H7 (cell line): ENCODE results near the gene PRKCI. TPM values are rescaled to one million over a fixed set of nuclear protein-coding genes. Genes with fewer than 3 reads are reported as not detected.
"Not testable (repeated sequence)": the region's sequence is repeated elsewhere in the genome, so short reads cannot be mapped to it uniquely, and the experiment has no call there.

ENCODE experiments used
- DNase-seq: peaks from one replicate; pipeline ENCODE4 v3.0.0; 2012
- H3K27me3 ChIP-seq: 2 replicates; pipeline ENCODE4 v1.6.0; 2011; ENCODE audit warnings: mild to moderate bottlenecking, low read length; ENCODE audit not compliant: control insufficient read depth, insufficient read depth
- H3K36me3 ChIP-seq: replicated peaks from 2 replicates; pipeline ENCODE4 v1.5.1; 2011; ENCODE audit warnings: low read length; ENCODE audit not compliant: control insufficient read depth, insufficient read depth
- H3K4me3 ChIP-seq: 2 replicates; pipeline ENCODE4 v1.5.1; 2011; ENCODE audit warnings: low read depth, mild to moderate bottlenecking, control low read depth, low read length, moderate library complexity; ENCODE audit not compliant: insufficient read depth
- total RNA-seq: library from RNA; depleted of rRNA; stranded (reverse); fragments of >200 nt; shearing (Covaris generic); gene quantifications from 2 replicates; pipeline ENCODE4 v1.2.3, GENCODE V29; 2014

The PRKCI gene
- total RNA-seq, 1 experiment from 2014 or later: 74.5 TPM

DNA sequence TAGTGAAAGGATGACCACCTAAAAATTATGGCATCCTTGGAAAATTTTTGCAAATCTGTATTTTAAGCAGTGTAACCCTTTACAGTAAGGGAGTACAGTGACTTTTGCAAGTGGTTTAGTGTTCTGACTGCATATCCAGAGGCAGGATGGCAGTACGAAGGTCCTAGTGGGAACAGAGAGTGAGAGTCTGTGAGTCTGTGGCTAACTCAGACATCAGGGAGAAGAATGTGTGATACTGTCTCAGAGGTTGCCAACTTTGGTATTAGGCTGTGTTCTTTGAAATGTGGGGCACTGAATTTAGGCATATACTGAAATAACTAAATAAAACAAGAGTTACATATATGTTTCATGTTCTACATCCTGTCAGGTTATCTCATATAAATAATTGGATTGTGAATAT, 25.7 kb downstream of the PRKCI start:
- H3K4me3 ChIP-seq: no peak overlapping the region
- peaks cover 2% of the 10 kb centered on the region; the same call in 1 of the 2 replicates for H3K36me3 ChIP-seq
- DNase-seq: no peak
- no peaks in the 10 kb centered on the region for H3K27me3 ChIP-seq

DNA sequence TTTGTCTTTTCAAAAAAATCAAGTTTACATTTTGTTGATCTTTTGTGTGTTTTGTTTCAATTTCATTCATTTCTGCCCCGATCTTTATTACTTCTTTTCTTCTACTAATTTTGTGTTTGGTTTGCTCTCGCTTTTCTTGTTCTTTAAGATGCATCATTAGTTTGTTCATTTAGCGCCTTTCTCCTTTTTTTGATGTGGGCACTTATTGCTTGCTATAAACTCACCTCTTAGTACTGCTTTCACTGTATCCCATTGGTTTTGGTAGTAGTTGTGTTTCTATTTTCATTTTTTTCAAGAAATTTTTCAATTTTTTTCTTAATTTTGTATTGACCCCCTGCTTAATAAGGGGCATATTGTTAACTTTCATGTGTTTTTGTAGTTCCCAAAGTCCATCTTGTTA, 34.4 kb downstream of the PRKCI start:
- DNase-seq: no peak
- H3K27me3 ChIP-seq: no peaks in the 10 kb centered on the region
- peaks cover 5% of the 10 kb centered on the region for H3K36me3 ChIP-seq
- H3K4me3 ChIP-seq: no peak overlapping the region

DNA sequence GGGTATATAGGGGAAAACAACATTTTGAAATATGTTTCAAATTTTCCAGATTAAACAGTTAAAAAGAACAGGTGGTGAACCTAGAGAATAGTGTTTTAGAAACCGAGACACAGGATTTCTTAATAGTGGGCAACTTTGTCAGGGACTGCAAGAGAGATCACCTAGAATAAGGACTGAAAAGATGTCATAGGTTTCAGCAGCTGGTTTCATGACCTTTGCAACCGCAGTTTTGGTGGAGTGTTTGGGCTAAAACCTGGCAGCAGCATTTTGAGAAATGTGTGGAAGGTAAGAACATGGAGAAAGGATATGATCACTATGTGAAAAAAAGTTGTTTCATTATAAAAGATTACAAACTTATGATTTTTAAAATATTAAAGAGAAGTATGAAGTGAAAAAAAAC, 34.9 kb downstream of the PRKCI start:
- no peaks in the 10 kb centered on the region for H3K27me3 ChIP-seq

DNA sequence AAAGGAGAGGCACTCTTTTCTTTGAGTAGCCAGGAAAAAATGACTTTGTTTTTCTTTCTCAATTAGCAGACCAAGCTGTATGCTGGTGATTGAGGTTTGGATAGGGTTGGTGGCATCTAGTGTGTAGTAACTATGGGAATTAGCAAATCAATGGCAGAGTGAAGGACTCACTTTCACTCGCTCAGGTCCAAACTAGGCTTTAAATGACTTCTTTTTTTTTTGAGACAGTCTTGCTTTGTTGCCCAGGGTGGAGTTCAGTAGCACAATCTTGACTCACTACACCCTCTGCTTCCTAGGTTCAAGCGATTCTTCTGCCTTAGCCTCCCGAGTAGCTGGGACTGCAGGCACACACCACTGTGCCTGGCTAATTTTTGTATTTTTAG, 35.9 kb downstream of the PRKCI start:
- Histone ChIP-seq H3K36me3 (peaks cover 5% of the 10 kb centered on the region), H3K27me3 (no peaks in the 10 kb centered on the region), H3K4me3 (no peak overlapping the region)
- no peak for DNase-seq

More for the DNA sequence above, 34.9 kb downstream of the PRKCI start:
- no peak overlapping the region for H3K4me3 ChIP-seq
- peaks cover 5% of the 10 kb centered on the region for H3K36me3 ChIP-seq
- no peak for DNase-seq

DNA sequence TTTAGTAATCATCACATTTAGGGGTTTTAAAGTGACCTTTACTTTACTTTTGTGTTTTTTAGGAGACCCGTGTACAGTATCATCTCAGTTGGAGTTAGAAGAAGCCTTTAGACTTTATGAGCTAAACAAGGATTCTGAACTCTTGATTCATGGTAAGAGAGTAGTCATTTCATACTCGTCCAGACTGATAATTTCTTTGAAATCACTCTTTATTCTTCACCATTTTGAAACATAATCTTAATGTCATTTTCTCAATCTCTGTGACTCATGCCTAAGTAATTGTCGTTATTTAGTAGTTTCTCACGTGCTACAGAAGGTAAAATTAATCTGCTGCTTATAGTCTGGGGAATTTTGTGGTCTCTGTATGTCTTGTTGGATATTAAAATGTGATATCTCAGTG, 37.7 kb downstream of the PRKCI start:
- DNase-seq: no peak
- no peak overlapping the region for H3K4me3 ChIP-seq
- H3K36me3 ChIP-seq: peaks cover 9% of the 10 kb centered on the region
- H3K27me3 ChIP-seq: no peaks in the 10 kb centered on the region

DNA sequence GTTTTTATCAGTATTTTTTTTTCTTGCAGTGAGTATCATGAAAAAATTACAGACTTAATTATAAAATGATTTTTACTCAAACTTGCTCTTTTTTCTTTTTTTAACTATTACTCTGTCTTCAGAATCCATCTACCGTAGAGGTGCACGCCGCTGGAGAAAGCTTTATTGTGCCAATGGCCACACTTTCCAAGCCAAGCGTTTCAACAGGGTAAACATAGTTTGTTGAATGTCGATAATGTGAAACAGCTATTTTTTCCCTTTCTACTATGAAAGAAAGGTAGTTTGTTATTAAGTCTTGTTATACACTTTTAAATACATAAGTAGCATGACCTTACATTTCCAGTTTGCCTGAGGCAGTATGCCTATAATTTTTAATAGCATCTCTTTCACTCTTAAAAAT, 45.6 kb downstream of the PRKCI start:
- Histone ChIP-seq H3K4me3 (no peak overlapping the region), H3K36me3 (peaks cover 10% of the 10 kb centered on the region), H3K27me3 (no peaks in the 10 kb centered on the region)
- DNase-seq: no peak

DNA sequence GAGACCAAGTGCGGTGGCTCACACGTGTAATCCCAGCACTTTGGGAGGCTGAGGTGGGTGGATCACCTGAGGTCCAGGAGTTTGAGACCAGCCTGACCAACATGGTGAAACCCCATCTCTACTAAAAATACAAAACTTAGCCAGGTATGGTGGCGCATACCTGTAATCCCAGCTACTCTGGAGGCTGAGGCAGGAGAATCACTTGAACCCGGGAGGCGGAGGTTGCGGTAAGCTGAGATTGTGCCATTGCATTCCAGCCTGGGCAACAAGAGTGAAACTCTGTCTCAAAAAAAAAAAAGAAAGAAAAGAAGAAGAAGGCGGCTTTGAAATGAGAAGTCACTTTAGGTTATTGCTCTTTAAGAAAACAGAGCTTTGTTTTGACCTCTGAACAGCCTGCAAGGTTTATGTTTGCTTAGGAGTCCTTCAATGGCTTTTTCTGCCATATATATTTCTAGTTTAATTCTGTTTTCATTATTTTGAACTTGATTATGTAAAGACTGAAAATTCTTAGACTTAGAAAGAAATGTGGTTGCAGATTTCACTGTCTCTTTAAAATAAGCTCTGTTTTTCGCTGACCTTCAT, 47.5 kb downstream of the PRKCI start:
- not testable (repeated sequence) for H3K27me3 ChIP-seq, H3K4me3 ChIP-seq, DNase-seq
- H3K36me3 ChIP-seq: peaks cover 11% of the 10 kb centered on the region

DNA sequence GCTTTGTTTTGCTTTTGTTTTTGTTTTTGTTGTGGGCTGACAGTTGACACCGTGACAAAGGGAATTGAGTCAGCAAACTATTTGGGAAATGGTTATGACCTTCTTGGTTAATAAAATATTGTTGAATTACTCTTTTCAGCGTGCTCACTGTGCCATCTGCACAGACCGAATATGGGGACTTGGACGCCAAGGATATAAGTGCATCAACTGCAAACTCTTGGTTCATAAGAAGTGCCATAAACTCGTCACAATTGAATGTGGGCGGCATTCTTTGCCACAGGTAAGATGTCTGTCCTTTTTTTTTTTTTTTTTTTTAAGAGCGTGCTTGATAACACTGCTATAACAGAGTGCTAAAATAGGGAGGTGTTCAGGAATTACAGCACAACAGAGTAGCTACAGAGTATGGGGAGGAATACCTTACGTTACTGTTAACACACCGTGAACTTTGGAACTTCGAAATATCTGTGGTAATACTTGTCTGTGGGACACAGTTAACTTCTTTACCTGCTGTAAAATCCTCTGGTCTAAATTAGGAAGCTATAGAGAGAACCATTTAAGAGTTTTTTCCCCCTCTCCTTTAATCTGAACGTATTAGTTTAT, 48.2 kb downstream of the PRKCI start:
- DNase-seq: no peak

DNA sequence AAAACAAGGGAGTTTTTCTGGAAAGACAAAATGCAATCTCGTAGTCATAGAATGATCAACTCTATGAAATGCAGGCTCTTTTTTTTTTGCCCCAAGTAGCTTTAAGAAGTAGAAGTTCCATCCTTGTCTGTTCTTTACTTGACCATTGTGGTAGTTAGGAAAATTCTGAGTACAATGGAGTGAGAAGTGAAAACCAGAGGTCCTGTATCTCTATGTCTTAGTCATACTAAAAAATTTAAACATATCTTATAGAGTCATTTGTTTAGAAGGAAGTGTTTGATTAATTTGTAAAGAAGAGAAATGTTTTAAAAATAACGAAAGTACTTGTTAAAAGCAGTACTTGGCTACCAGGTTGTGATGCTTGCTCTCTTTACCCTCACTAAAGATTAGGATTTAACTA, 52.4 kb downstream of the PRKCI start:
- no peak overlapping the region for H3K4me3 ChIP-seq
- no peaks in the 10 kb centered on the region for H3K27me3 ChIP-seq

More for the DNA sequence above, 48.2 kb downstream of the PRKCI start:
- H3K36me3 ChIP-seq: peaks cover 11% of the 10 kb centered on the region
- no peak overlapping the region for H3K4me3 ChIP-seq
- H3K27me3 ChIP-seq: no peaks in the 10 kb centered on the region

DNA sequence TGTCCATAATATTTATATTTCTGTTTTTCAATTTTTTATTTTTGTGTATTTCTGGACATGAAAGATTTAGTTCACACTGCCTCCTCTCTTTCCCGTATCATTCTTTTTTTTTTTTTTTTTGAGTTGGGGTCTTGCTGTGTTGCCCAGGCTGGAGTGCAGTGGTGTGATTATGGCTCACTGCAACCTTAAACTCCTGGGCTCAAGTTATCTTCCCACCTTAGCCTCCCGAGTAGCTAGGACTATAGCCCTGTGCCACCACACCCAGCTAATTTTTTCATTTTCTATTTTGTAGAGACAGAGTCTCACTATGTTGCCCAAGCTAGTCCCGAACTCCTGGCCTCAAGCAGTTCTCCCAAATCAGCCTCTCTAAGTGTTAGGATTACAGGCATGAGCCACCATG, 53.6 kb downstream of the PRKCI start:
- no peak for DNase-seq
- Histone ChIP-seq H3K36me3 (peaks cover 8% of the 10 kb centered on the region), H3K27me3 (no peaks in the 10 kb centered on the region), H3K4me3 (no peak overlapping the region)

More for the DNA sequence above, 52.4 kb downstream of the PRKCI start:
- H3K36me3 ChIP-seq: peaks cover 13% of the 10 kb centered on the region
- DNase-seq: no peak

DNA sequence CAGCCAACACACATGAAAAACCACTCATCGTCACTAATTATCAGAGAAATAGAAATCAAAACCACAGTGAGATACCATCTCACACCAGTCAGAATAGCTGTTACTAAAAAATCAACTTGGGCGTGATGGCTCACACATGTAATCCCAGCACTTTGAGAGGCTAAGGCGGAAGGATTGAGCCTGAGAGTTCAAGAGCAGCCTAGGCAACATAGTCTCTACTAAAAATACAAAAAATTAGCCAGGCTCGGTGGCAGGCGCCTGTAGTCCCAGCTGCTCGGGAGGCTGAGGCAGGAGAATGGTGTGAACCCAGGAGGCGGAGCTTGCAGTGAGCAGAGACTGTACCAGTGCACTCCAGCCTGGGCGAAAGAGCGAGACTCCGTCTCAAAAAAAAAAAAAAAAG, 55.1 kb downstream of the PRKCI start:
- not testable (repeated sequence) for H3K36me3 ChIP-seq, DNase-seq, H3K4me3 ChIP-seq, H3K27me3 ChIP-seq

DNA sequence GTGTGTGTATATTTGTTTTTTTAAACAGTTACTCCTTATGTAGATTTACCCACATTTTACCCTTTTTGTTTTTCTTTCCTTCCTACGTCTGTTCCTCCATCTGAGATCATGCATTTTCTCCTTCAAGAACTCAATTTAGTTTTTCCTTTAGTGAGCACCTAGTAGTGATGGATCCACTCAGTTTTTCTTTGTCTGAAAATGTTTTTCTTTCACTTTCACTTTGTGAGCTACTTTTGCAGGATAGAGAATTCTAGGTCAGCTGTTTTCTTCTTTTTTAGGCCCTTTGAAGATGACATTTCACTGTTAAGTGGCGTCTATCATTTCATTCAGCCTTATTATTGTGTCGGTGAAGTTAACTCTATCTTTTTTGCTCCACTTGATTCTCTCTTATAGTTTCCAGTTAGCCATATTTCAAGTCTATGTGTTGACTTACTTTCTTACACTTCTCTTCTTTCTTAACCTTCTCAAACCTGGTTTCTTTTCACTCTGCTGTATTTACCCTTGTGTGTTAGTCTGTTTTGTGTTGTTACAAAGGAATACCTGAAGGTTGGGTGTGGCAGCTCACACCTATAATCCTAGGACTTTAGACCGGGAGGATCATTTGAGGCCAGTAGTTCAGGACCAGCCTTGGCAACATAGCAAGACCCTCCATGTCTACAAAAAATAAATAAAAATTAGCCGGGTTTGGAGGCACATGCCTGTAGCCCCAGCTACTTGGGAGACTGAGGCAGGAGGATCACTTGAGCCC, 55.8 kb downstream of the PRKCI start:
- H3K4me3 ChIP-seq: no peak overlapping the region
- DNase-seq: no peak
- H3K36me3 ChIP-seq: peaks cover 8% of the 10 kb centered on the region
- no peaks in the 10 kb centered on the region for H3K27me3 ChIP-seq

DNA sequence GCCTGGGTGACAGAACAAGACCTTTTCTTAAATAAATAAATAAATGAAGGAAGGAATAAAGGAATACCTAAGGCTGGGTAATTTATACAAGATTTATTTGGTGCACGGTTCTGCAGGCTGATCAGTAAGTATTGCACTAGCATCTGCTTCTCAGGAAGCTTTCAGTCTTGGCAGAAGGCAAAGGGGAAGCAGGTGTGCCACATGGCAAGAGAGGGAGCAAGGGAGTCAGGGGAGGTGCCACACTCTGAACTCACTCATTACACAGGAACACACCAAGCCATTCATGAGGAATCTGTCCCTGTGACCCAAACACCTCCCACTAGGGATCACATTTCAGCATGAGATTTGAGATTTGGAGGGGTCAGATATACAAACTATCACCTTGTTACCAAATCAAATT, 56.4 kb downstream of the PRKCI start:
- peaks cover 8% of the 10 kb centered on the region for H3K36me3 ChIP-seq
- H3K27me3 ChIP-seq: no peaks in the 10 kb centered on the region
- H3K4me3 ChIP-seq: no peak overlapping the region
- DNase-seq: no peak

DNA sequence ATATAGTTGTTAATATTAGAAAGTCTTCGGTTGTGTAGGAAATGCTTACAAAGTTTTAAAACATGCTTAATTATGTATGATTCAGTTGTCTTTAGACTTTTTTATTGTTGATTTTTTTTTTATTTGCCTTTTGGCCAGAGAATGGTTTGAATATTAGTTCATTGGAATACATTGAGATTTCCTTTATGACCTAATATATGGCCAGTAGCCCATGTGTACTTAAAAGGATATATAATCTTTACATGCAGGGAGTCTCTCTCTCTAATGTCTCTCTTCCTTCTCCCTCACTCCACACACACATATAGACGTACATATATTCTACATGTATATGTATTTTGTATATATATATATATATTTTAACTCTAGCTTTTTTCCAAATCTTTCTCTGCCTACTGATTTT, 68.0 kb downstream of the PRKCI start:
- Histone ChIP-seq H3K4me3 (no peak overlapping the region), H3K36me3 (peaks cover 7% of the 10 kb centered on the region), H3K27me3 (no peaks in the 10 kb centered on the region)
- no peak for DNase-seq

DNA sequence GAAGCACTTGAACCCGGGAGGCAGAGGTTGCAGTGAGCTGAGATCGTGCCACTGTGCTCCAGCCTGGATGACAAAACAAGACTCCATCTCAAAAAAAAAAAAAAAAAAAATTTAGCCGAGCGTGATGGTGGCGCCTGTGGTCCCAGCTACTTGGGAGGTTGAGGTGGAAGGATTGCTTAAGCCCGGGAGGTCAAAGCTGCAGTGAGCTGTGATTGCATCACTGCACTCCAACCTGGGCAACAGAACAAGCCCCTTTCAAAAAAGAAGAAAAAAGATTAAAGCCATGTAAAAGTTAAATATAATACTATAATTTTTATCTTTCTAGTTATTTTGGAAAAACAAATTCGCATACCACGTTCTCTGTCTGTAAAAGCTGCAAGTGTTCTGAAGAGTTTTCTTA, 73.4 kb downstream of the PRKCI start:
- DNase-seq: no peak
- peaks cover 14% of the 10 kb centered on the region for H3K36me3 ChIP-seq
- H3K4me3 ChIP-seq: no peak overlapping the region
- no peaks in the 10 kb centered on the region for H3K27me3 ChIP-seq
